Measurements from ENCODE around the gene CYGB. TPM values are rescaled to one million over a fixed set of nuclear protein-coding genes. Genes with fewer than 3 reads are reported as not detected.

CYGB gene
- polyA plus RNA-seq, 1 donor (not counting 4 experiments of a cell fraction or from before 2014, with no cell fraction given), result 10.3 TPM

DNA sequence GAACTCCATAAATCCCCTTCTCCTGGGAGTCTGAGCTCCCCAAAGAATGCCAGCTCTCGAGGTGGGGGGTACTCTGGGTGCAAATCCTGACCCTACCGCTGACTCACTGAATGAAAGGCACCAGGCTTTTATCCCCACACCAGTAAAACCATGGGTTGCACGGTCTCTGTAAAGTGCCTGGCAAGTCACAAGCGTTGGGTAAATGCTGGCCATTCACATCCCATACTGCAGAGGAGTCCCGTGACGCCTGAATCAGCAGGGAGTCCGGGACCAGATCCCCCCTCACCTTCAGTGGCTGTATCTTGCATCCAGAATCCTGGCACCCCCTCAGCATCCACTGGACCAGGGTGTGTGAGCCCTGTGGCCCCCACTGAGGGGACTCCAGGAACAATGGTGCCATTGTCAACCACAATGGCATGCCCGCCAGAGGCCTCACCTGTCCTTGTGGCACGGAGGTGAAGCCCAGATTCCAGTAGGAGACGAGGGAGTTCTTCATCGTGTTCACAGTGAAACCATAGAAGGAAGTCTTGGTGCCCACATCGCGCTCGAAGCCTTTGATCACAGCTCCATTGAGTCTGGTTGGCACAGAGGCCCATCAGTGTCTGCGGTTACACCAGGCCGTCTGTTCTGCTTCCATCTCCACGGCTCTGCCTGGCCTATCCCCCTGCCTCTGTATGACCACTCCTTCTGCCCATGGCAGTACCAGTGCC lies 34.8 kb upstream of the CYGB start:
- no peak overlapping the region for H3K9ac ChIP-seq (ENCODE audit: control insufficient read depth, extremely low read depth, insufficient read depth, low read length)
- no peaks in the 10 kb centered on the region for H3K9me1 ChIP-seq (ENCODE audit: control insufficient read depth, extremely low read depth, insufficient read depth, low read length)
- H3K4me1 ChIP-seq (ENCODE audit: control insufficient read depth, extremely low read depth, insufficient read depth, low read length), result no peaks in the 10 kb centered on the region
- H3K27me3 ChIP-seq (ENCODE audit: control insufficient read depth, extremely low read depth, insufficient read depth, low read length), result no peaks in the 10 kb centered on the region
- H3K36me3 ChIP-seq (ENCODE audit: control insufficient read depth in 2 of 2, extremely low read depth in 1 of 2, insufficient read depth in 2 of 2, low read length in 2 of 2), result peaks cover 4 to 15% of the 10 kb centered on the region in 2 experiments
- H3K27ac ChIP-seq (ENCODE audit: control insufficient read depth, insufficient read depth, low read length), result no peak overlapping the region
- no peak overlapping the region for H2AFZ ChIP-seq (ENCODE audit: control insufficient read depth, low read length)
- no peak overlapping the region for H3K4me3 ChIP-seq (ENCODE audit: control insufficient read depth in 2 of 3, extremely low read depth in 1 of 3, insufficient read depth in 2 of 3, low read depth in 1 of 3, low read length in 3 of 3)
- no peak overlapping the region for H3K4me2 ChIP-seq (ENCODE audit: control insufficient read depth, extremely low read depth, insufficient read depth, low read depth, low read length)
- TF ChIP-seq EZH2 (IDR thresholded peaks at IDR 0.05; ENCODE audit: low read length), result no peak
- TF ChIP-seq, protein P1, sequence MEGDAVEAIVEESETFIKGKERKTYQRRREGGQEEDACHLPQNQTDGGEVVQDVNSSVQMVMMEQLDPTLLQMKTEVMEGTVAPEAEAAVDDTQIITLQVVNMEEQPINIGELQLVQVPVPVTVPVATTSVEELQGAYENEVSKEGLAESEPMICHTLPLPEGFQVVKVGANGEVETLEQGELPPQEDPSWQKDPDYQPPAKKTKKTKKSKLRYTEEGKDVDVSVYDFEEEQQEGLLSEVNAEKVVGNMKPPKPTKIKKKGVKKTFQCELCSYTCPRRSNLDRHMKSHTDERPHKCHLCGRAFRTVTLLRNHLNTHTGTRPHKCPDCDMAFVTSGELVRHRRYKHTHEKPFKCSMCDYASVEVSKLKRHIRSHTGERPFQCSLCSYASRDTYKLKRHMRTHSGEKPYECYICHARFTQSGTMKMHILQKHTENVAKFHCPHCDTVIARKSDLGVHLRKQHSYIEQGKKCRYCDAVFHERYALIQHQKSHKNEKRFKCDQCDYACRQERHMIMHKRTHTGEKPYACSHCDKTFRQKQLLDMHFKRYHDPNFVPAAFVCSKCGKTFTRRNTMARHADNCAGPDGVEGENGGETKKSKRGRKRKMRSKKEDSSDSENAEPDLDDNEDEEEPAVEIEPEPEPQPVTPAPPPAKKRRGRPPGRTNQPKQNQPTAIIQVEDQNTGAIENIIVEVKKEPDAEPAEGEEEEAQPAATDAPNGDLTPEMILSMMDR (optimal IDR thresholded peaks at IDR 0.05 in 1 of 3, IDR thresholded peaks at IDR 0.05 in 1 of 3, conservative IDR thresholded peaks at IDR 0.05 in 1 of 3; ENCODE audit: extremely low read depth in 1 of 3, insufficient read depth in 2 of 3, low read length in 3 of 3), result no peak
- no peaks in the 10 kb centered on the region for H3K79me2 ChIP-seq (ENCODE audit: control insufficient read depth, insufficient read depth, low read length)
- dilution Hi-C loops (cut with MboI; ENCODE audit: extremely low pct_ligation_motif_present, low sequenced_read_pairs), result no loop called here
- H3K9me3 ChIP-seq (ENCODE audit: control insufficient read depth, low read depth, low read length), result no peaks in the 10 kb centered on the region
- DNase-seq (ENCODE audit: low read depth, low spot score), result no peak
- no peak for FAIRE-seq
- no peaks in the 10 kb centered on the region for H4K20me1 ChIP-seq (ENCODE audit: control insufficient read depth, extremely low read depth, insufficient read depth, low read length)

- DNase-seq (ENCODE audit: low read depth, low spot score), result no peak
- Histone ChIP-seq H3K27ac (ENCODE audit: control insufficient read depth, insufficient read depth, low read length) (no peak overlapping the region), H3K27me3 (ENCODE audit: control insufficient read depth, extremely low read depth, insufficient read depth, low read length) (no peaks in the 10 kb centered on the region), H4K20me1 (ENCODE audit: control insufficient read depth, extremely low read depth, insufficient read depth, low read length) (peaks cover 9% of the 10 kb centered on the region), H3K79me2 (ENCODE audit: control insufficient read depth, insufficient read depth, low read length) (no peaks in the 10 kb centered on the region), H3K4me3 (ENCODE audit: control insufficient read depth in 2 of 3, extremely low read depth in 1 of 3, insufficient read depth in 2 of 3, low read depth in 1 of 3, low read length in 3 of 3) (no peak overlapping the region), H3K9ac (ENCODE audit: control insufficient read depth, extremely low read depth, insufficient read depth, low read length) (no peak overlapping the region), H3K36me3 (ENCODE audit: control insufficient read depth in 2 of 2, extremely low read depth in 1 of 2, insufficient read depth in 2 of 2, low read length in 2 of 2) (peaks cover 14 to 18% of the 10 kb centered on the region in 2 experiments), H2AFZ (ENCODE audit: control insufficient read depth, low read length) (no peak overlapping the region), H3K4me2 (ENCODE audit: control insufficient read depth, extremely low read depth, insufficient read depth, low read depth, low read length) (no peak overlapping the region), H3K9me3 (ENCODE audit: control insufficient read depth, low read depth, low read length) (no peaks in the 10 kb centered on the region), H3K9me1 (ENCODE audit: control insufficient read depth, extremely low read depth, insufficient read depth, low read length) (peaks cover 4% of the 10 kb centered on the region), H3K4me1 (ENCODE audit: control insufficient read depth, extremely low read depth, insufficient read depth, low read length) (peaks cover 2% of the 10 kb centered on the region)
- TF ChIP-seq EZH2 (IDR thresholded peaks at IDR 0.05; ENCODE audit: low read length), result no peak
- TF ChIP-seq, protein P1 (optimal IDR thresholded peaks at IDR 0.05 in 1 of 3, IDR thresholded peaks at IDR 0.05 in 1 of 3, conservative IDR thresholded peaks at IDR 0.05 in 1 of 3; ENCODE audit: extremely low read depth in 1 of 3, insufficient read depth in 2 of 3, low read length in 3 of 3), result no peak
- no peak for FAIRE-seq
- dilution Hi-C loops (cut with MboI; ENCODE audit: extremely low pct_ligation_motif_present, low sequenced_read_pairs), result no loop called here
Measured at GRCh38 chr17:76570877-76571471, 33.5 kb upstream of the CYGB start.
